Subcutaneous adipose tissue (tissue), 4 donors: ENCODE measurements around the gene KCND1. TPM values are rescaled to one million over a fixed set of nuclear protein-coding genes. Genes with fewer than 3 reads are reported as not detected.

ENCODE experiments used
- CTCF ChIP-seq: fragments of 450-650 bp; IDR thresholded peaks from one replicate; pipeline ENCODE4 v1.5.1; 2016; ENCODE audit warnings: low read depth, mild to moderate bottlenecking, control low read depth, antibody characterized with exemption, moderate library complexity
- total RNA-seq, 4 donors: library from RNA; depleted of rRNA; stranded (reverse); fragments of >200 nt; gene quantifications; one replicate each; pipeline ENCODE4 v1.1.0, GENCODE V29; 2016

The KCND1 gene
- total RNA-seq, 4 donors from 2014 or later: 0.49 to 1.7 (median 1.1) TPM

- TF ChIP-seq CTCF: no peak
Observed at GRCh38 chrX:48989483-48989882, 17.8 kb upstream of the KCND1 start.

GRCh38 chrX:48983896-48984295 is 12.3 kb upstream of the KCND1 start:
- no peak for TF ChIP-seq CTCF

- no peak for TF ChIP-seq CTCF
Observed at GRCh38 chrX:48983081-48983480, 11.4 kb upstream of the KCND1 start.

GRCh38 chrX:48981178-48981577 is 9.5 kb upstream of the KCND1 start:
- TF ChIP-seq CTCF: no peak

GRCh38 chrX:48978226-48978625 is 6.6 kb upstream of the KCND1 start:
- no peak for TF ChIP-seq CTCF

GRCh38 chrX:48976086-48976485 is 4.4 kb upstream of the KCND1 start:
- TF ChIP-seq CTCF: no peak

GRCh38 chrX:48975541-48975940 is 3.9 kb upstream of the KCND1 start:
- no peak for TF ChIP-seq CTCF
